ENCODE results near the gene KCTD21.

KCTD21 gene

GRCh38 chr11:78171951-78172350 lies 16.5 kb downstream of the KCTD21 start:
- H3K4me3 ChIP-seq (ENCODE audit: low read depth, low read length) = no peak overlapping the region
- ChIA-PET CTCF (interaction anchor here (1.6 kb wide), 1 partner anchor 392 kb away, joined by 6 read pairs; no protein-coding TSS in a partner anchor), POLR2A (interaction anchor here (0.6 kb wide), 1 partner anchor 293 kb away, joined by 3 read pairs; no protein-coding TSS in a partner anchor)
- TF ChIP-seq, protein P1, sequence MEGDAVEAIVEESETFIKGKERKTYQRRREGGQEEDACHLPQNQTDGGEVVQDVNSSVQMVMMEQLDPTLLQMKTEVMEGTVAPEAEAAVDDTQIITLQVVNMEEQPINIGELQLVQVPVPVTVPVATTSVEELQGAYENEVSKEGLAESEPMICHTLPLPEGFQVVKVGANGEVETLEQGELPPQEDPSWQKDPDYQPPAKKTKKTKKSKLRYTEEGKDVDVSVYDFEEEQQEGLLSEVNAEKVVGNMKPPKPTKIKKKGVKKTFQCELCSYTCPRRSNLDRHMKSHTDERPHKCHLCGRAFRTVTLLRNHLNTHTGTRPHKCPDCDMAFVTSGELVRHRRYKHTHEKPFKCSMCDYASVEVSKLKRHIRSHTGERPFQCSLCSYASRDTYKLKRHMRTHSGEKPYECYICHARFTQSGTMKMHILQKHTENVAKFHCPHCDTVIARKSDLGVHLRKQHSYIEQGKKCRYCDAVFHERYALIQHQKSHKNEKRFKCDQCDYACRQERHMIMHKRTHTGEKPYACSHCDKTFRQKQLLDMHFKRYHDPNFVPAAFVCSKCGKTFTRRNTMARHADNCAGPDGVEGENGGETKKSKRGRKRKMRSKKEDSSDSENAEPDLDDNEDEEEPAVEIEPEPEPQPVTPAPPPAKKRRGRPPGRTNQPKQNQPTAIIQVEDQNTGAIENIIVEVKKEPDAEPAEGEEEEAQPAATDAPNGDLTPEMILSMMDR (IDR thresholded peaks at IDR 0.05; ENCODE audit: insufficient read depth, low read length, missing control alignments) = no peak
- DNase-seq (ENCODE audit: low read depth, low spot score) = no peak

DNA sequence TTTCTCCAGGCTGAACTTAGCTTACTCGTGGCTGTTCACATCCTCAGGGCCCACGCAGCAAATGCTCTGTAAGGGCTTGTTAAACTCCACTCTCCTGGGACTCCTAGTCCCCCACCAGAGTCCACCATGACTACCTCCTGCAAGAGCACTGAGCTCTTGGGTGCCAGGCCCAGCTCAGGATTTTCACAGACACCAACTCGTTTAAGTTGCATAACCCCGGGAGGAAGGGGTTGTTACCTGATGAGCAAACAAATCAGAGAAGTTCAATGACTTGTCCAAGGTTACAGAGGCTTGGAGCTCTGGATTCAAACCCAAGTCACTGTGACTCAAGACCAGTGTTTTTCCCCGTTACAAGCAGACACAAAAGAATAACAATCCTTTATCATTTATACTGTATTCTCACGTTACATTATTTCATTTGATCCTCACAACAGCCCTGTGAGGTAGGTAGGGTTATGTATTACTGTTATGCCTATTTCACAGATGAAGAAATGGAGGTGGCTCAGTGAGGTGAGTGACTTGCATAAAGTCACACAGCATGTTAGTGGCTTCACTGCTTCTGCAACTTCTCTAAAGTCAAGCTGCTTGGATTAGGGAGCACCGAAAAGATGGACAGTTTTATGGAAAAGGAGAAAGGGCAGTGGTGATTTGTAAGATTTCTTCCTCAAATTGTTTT lies 17.4 kb downstream of the KCTD21 start:
- ChIA-PET CTCF (interaction anchor here (1.6 kb wide), 1 partner anchor 393 kb away, joined by 6 read pairs; no protein-coding TSS in a partner anchor), POLR2A (interaction anchor here (0.6 to 1.7 kb wide), 3 partner anchors 12 to 294 kb away, joined by 3 to 5 read pairs (median 3); no protein-coding TSS in a partner anchor)
- TF ChIP-seq, protein P1 (IDR thresholded peaks at IDR 0.05; ENCODE audit: insufficient read depth, low read length, missing control alignments) = no peak
- DNase-seq (ENCODE audit: low read depth, low spot score) = no peak
- no peak overlapping the region for H3K4me3 ChIP-seq (ENCODE audit: low read depth, low read length)

- POLR2A ChIA-PET = interaction anchor here (0.6 to 1.7 kb wide), 2 partner anchors 11 to 15 kb away, joined by 3 to 5 read pairs; no protein-coding TSS in a partner anchor
- TF ChIP-seq, protein P1 (IDR thresholded peaks at IDR 0.05; ENCODE audit: insufficient read depth, low read length, missing control alignments) = no peak
- no peak for DNase-seq (ENCODE audit: low read depth, low spot score)
- H3K4me3 ChIP-seq (ENCODE audit: low read depth, low read length) = no peak overlapping the region
- CTCF ChIA-PET = interaction anchor here (1.0 to 1.6 kb wide), 2 partner anchors 394 kb away, joined by 3 to 6 read pairs; no protein-coding TSS in a partner anchor
Measured at GRCh38 chr11:78170413-78170812, 18.0 kb downstream of the KCTD21 start.

DNA sequence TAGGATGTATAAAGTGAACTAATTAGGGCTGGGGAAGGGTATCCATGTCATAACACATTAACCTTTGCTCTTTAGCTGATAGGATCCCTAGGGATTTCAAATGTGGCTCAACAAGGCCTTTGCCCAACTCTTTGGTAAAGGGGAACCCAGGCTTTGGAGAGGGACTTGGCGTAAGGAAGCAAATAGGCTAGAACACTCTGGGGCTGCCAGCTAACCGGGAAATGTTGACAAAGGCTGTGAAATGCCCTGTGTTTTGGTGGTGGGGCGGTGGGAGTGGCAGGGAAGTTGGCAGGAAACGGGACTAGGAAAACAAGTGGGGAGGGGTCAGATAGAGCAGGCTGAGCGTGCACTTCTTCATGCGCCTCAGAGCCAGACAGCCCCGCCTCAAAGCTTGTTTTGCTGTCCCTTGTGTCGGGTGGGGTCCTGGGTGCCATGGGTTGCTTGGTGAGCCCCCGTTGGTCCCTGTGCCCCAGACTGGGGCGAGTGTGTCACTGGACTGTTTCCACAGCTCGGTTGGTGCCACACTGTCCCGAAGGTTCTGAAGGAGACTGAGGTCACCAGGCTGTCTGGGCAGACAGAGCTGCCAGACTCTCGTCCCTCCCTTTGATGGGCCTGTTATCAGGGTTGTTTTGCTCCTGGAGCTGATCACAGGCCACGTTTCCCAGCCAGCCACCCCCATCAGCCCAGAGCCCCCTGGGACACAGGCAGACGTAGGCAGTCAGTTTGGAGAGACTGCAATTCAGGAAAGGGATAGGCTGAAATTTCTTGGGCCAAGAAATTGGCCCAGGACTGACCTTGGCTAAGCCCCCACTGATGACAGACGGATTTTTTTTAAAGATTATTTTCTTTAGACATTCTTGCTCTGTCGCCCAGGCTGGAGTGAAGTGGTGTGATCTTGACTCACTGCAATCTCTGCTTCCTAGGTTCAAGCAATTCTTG lies 19.6 kb downstream of the KCTD21 start:
- peak; percentile 89 for DNase-seq (ENCODE audit: low read depth, low spot score)
- CTCF ChIA-PET = interaction anchor here (0.7 to 1.5 kb wide), 4 partner anchors 15 to 395 kb away, joined by 3 read pairs; no protein-coding TSS in a partner anchor
- POLR2A ChIA-PET = interaction anchor here (0.7 kb wide), 1 partner anchor 88 kb away, joined by 3 read pairs; no protein-coding TSS in a partner anchor
- H3K4me3 ChIP-seq (ENCODE audit: low read depth, low read length) = no peak overlapping the region
- TF ChIP-seq, protein P1 (IDR thresholded peaks at IDR 0.05; ENCODE audit: insufficient read depth, low read length, missing control alignments) = no peak

DNA sequence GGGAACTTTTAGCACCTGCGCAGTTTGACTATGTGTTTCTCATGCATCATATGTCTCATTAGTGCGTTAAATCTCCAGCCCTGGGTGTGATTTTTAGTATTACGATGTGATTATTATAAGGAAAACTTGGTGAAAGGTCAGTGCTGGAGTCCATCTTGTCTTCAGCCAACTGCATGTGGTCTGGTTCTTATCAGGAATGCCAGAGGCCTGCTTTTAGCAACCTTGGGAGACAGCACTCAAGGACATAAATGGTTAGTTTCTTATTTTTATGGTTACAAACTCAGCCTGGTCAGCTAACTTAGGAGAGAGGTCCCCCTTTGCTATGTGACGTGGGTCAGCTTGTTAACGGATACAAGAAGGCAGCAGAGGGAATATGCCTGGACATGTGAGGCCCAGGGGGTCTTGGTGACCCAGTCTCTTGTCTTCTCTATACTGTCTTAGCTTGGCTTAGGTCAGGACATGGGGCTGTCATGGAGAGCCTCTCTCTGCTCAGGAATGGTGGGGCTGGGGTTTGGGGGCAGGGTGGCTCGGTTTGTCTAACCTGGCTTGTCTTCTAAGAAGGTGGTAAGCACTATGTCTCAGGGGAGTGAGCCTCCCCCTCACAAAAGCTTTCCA lies 21.5 kb downstream of the KCTD21 start:
- ChIA-PET POLR2A (no interaction called here), CTCF (no interaction called here)
- no peak for DNase-seq (ENCODE audit: low read depth, low spot score)
- TF ChIP-seq, protein P1 (IDR thresholded peaks at IDR 0.05; ENCODE audit: insufficient read depth, low read length, missing control alignments) = no peak
- no peak overlapping the region for H3K4me3 ChIP-seq (ENCODE audit: low read depth, low read length)

All from AG04449 (cell line).